Measurements from ENCODE around the gene DERA. TPM values are rescaled to one million over a fixed set of nuclear protein-coding genes. Genes with fewer than 3 reads are reported as not detected.

The DERA gene
- total and polyA plus RNA-seq, 2 of the 13 experiments (the other 11 are each of a cell fraction or from before 2014, with no cell fraction given), result 24.0 to 51.3 TPM

- DNase-seq (ENCODE audit: low spot score) (no peak), FAIRE-seq (no peak), ATAC-seq (no peak)
- 84% methylated on average over 1 of the region's 1 CpG for WGBS (ENCODE audit: low lambda C conversion rate)
- no peak for TF ChIP-seq ZNF20 (CRISPR knock-in tag; IDR thresholded peaks at IDR 0.05)
- intact Hi-C loops (cut with micrococcal nuclease; ENCODE audit: unreplicated experiment) (no loop called here), in situ Hi-C loops (cut with HindIII; ENCODE audit: extremely low pct_ligation_motif_present, low pct_unique_long_range_greater_than_20kb) (no loop called here)
- no TSS peak for BruUV-seq (replicated peaks)
- Histone ChIP-seq H3K4me2 (ENCODE audit: low read depth, low read length) (no peak overlapping the region), H3K36me3 (replicated peaks in 1 of 2; ENCODE audit: control insufficient read depth in 1 of 2, insufficient read depth in 2 of 2, low read length in 2 of 2) (peaks cover 0 to 2% of the 10 kb centered on the region in 2 experiments; a peak in 1 of 5 replicates), H3K27ac (ENCODE audit: extremely low read length, insufficient read depth, low read length) (no peak overlapping the region), H3K9me3 (ENCODE audit: low read length) (no peaks in the 10 kb centered on the region), H4K20me1 (ENCODE audit: insufficient read depth, low read length) (no peaks in the 10 kb centered on the region), H3K4me1 (ENCODE audit: insufficient read depth, low read length) (no peaks in the 10 kb centered on the region), H2AFZ (ENCODE audit: low read length) (no peak overlapping the region), H3K79me2 (ENCODE audit: insufficient read depth, low read length) (no peaks in the 10 kb centered on the region), H3K4me3 (replicated peaks in 1 of 3; ENCODE audit: insufficient read depth in 1 of 3, low read depth in 2 of 3, low read length in 3 of 3) (no peak overlapping the region), H3K9ac (ENCODE audit: insufficient read depth, low read depth, low read length) (no peak overlapping the region), H3K27me3 (ENCODE audit: control insufficient read depth in 1 of 2, insufficient read depth in 2 of 2, low read length in 2 of 2) (no peaks in the 10 kb centered on the region; a peak in 1 of 5 replicates)
- CTCF ChIA-PET (ENCODE audit: low intra/inter-chr PET ratio, low total read pairs), result no interaction called here
- POLR2A ChIA-PET, result no interaction called here
These were observed 132.3 kb downstream of the DERA start for GRCh38 chr12:16043480-16043879.

GRCh38 chr12:16046266-16046665 is 135.1 kb downstream of the DERA start:
- ChIA-PET CTCF (ENCODE audit: low intra/inter-chr PET ratio, low total read pairs) (no interaction called here), POLR2A (no interaction called here)
- Histone ChIP-seq H3K79me2 (ENCODE audit: insufficient read depth, low read length) (no peaks in the 10 kb centered on the region), H3K4me1 (ENCODE audit: insufficient read depth, low read length) (no peaks in the 10 kb centered on the region), H4K20me1 (ENCODE audit: insufficient read depth, low read length) (no peaks in the 10 kb centered on the region), H3K9me3 (ENCODE audit: low read length) (no peaks in the 10 kb centered on the region), H2AFZ (ENCODE audit: low read length) (no peak overlapping the region), H3K27ac (ENCODE audit: extremely low read length, insufficient read depth, low read length) (no peak overlapping the region), H3K36me3 (replicated peaks in 1 of 2; ENCODE audit: control insufficient read depth in 1 of 2, insufficient read depth in 2 of 2, low read length in 2 of 2) (no peaks in the 10 kb centered on the region), H3K27me3 (ENCODE audit: control insufficient read depth in 1 of 2, insufficient read depth in 2 of 2, low read length in 2 of 2) (no peaks in the 10 kb centered on the region; a peak in 1 of 5 replicates), H3K4me3 (replicated peaks in 1 of 3; ENCODE audit: insufficient read depth in 1 of 3, low read depth in 2 of 3, low read length in 3 of 3) (no peak overlapping the region), H3K4me2 (ENCODE audit: low read depth, low read length) (no peak overlapping the region), H3K9ac (ENCODE audit: insufficient read depth, low read depth, low read length) (no peak overlapping the region)
- DNase-seq (ENCODE audit: low spot score) (no peak), ATAC-seq (no peak), FAIRE-seq (no peak)
- intact Hi-C loops (cut with micrococcal nuclease; ENCODE audit: unreplicated experiment) (no loop called here), in situ Hi-C loops (cut with HindIII; ENCODE audit: extremely low pct_ligation_motif_present, low pct_unique_long_range_greater_than_20kb) (no loop called here)
- WGBS (ENCODE audit: low lambda C conversion rate), result 71% methylated on average over 1 of the region's 1 CpG
- BruUV-seq (replicated peaks), result no TSS peak
- no peak for TF ChIP-seq ZNF629 (CRISPR knock-in tag; conservative IDR thresholded peaks at IDR 0.05)

GRCh38 chr12:16048511-16048910 is 137.4 kb downstream of the DERA start:
- WGBS (ENCODE audit: low lambda C conversion rate), result no CpG with 5 or more reads among the region's 2 CpGs
- no peak overlapping the region for H3K4me2 ChIP-seq (ENCODE audit: low read depth, low read length)
- no peaks in the 10 kb centered on the region for H3K36me3 ChIP-seq (replicated peaks in 1 of 2; ENCODE audit: control insufficient read depth in 1 of 2, insufficient read depth in 2 of 2, low read length in 2 of 2)
- DNase-seq (ENCODE audit: low spot score) (no peak), FAIRE-seq (no peak), ATAC-seq (no peak)
- H3K27ac ChIP-seq (ENCODE audit: extremely low read length, insufficient read depth, low read length), result no peak overlapping the region
- no peaks in the 10 kb centered on the region for H4K20me1 ChIP-seq (ENCODE audit: insufficient read depth, low read length)
- no peaks in the 10 kb centered on the region for H3K79me2 ChIP-seq (ENCODE audit: insufficient read depth, low read length)
- intact Hi-C loops (cut with micrococcal nuclease; ENCODE audit: unreplicated experiment) (no loop called here), in situ Hi-C loops (cut with HindIII; ENCODE audit: extremely low pct_ligation_motif_present, low pct_unique_long_range_greater_than_20kb) (no loop called here)
- ChIA-PET CTCF (ENCODE audit: low intra/inter-chr PET ratio, low total read pairs) (no interaction called here), POLR2A (no interaction called here)
- no peaks in the 10 kb centered on the region; a peak in 1 of 5 replicates for H3K27me3 ChIP-seq (ENCODE audit: control insufficient read depth in 1 of 2, insufficient read depth in 2 of 2, low read length in 2 of 2)
- no peak overlapping the region for H3K4me3 ChIP-seq (replicated peaks in 1 of 3; ENCODE audit: insufficient read depth in 1 of 3, low read depth in 2 of 3, low read length in 3 of 3)
- no peak overlapping the region for H3K9ac ChIP-seq (ENCODE audit: insufficient read depth, low read depth, low read length)
- BruUV-seq (replicated peaks), result no TSS peak
- no peak overlapping the region for H2AFZ ChIP-seq (ENCODE audit: low read length)
- H3K4me1 ChIP-seq (ENCODE audit: insufficient read depth, low read length), result no peaks in the 10 kb centered on the region
- no peaks in the 10 kb centered on the region for H3K9me3 ChIP-seq (ENCODE audit: low read length)
- TF ChIP-seq ZBTB43 (CRISPR knock-in tag; conservative IDR thresholded peaks at IDR 0.05) (no peak), ZFP36 (IDR thresholded peaks at IDR 0.05; ENCODE audit: borderline replicate concordance, low read depth, low read length, partially characterized antibody) (no peak), REST (IDR thresholded peaks at IDR 0.05; ENCODE audit: borderline replicate concordance in 1 of 2, low read depth in 1 of 2, low read length in 2 of 2) (no peak)

Measured in HepG2 (cell line).